Retina (tissue), 1 donor: Measurements from ENCODE around the gene EGR4.
A peak's percentile ranks its signal among the peaks of the same experiment; 100 is the strongest.

Source experiments
- DNase-seq: peaks from one replicate; pipeline ENCODE4 v3.0.0-alpha.2; 2016

EGR4 gene

DNA sequence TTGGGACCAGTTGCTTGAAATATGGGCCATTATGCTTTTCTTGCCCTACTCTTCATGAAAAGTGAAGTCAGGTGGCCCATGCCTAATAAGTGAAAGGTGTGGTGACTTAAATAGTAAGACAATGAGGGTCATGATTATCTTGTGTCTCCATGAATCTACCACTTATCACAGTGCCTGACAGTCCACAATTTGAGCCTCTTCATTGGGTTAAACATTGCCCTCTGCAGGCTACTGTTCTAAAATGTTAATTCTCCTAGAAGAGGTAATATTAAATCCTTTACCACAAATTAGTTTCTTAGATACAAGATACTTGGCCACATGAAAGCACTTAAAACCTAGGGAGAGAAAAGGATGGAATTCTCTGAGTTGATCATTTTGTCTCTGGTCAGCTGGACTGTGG, 4.0 kb downstream of the EGR4 start:
- DNase-seq, result no peak

DNA sequence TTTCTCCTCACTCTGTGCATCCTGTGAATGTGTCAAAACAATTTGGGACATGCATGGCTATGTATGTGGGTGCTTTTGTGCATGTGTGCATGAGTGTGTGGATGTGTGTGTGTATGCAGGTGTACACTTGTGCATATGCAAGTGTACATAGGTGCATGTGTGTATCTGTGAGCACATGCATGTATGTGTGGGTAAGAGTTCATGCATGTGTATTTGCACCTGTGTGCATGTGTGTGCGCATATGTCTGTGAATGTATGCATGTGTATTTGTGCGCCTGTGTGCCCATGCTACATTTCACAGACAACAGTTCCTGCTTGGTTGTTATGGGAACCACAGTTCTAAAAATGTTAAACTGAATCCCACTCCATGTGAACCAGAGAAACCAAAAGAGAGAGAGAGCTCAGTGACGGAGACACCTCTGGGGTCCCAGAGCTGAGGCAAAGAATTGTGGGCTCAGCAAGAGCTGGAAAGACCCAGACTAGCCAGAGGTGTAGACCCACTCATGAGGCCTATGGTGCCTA, 7.2 kb downstream of the EGR4 start:
- no peak for DNase-seq

DNA sequence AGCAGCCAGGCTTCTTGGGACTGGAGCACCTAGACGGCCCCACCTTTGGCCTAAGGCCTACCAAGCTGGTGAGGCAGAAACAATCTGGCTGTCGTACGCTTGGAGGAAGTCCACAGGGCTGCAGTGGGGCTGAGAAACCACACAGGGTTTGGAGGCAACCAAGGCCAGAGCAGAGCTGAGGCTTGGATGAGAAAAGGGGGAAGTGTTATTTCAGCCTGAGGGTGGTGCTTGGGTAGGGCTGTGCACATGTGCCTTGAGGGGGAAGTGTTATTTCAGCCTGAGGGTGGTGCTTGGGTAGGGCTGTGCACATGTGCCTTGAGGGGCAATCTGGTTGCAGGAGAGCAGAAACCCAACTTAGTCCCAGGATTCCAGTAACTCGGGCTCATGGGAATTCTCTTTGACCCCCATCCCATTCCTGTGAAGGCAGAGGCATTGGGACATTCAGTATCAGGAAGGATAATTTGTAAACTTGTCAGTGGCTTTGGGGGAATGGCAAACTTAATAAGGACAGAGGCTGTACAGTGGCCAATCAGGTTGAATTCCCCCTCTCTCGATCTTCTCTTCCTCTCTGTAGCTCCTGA, 8.1 kb downstream of the EGR4 start:
- DNase-seq, result no peak

DNA sequence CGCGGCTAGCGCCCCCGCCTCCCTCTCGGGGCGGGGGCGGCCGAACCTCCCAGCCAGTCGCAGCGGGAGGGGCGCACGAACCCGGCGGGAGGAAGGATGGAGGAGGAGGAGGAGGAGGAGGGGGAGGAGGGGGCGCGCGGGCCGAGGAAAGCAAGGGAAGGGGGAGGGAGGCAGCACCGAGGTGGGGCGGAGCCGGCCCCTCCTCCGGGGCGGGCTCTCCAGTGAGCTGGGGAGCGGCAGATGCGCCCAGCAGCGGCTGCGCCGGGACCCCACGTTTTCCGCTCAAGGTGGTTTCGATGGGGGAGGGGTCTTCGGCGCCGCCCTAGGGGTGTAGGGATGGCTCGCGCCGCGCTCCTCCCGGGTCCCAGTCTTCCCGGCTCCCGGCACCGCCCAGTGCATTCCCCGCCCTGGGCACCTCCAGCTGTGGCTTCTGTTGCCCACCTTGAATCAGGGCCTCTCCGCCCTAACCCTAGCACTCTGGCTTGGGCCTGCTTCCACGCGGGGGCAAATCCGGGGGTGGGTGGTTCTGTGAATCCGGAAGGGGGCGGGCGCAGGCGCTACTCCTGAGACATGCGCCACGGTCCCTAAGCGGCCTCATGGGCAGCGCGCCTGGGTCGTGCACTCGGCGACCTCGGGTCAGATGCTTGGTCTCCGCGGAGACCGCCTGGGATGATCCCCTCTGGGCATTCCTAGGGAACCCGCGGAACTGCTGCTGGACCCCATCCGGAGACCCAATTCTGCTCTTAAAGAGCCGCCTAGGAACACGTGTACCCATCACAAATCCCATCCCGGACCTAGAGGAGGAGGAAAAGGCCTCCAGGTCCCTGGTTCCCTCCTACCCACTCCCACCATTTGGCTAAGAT, 8.8 kb downstream of the EGR4 start, which contains the start of gene FBXO41:
TSS of gene FBXO41 (minus strand) at position 183 of the 863 bp plus-strand sequence. CDS start 14,848 bp downstream, outside the sequence.
- peak; percentile 73 for DNase-seq

DNA sequence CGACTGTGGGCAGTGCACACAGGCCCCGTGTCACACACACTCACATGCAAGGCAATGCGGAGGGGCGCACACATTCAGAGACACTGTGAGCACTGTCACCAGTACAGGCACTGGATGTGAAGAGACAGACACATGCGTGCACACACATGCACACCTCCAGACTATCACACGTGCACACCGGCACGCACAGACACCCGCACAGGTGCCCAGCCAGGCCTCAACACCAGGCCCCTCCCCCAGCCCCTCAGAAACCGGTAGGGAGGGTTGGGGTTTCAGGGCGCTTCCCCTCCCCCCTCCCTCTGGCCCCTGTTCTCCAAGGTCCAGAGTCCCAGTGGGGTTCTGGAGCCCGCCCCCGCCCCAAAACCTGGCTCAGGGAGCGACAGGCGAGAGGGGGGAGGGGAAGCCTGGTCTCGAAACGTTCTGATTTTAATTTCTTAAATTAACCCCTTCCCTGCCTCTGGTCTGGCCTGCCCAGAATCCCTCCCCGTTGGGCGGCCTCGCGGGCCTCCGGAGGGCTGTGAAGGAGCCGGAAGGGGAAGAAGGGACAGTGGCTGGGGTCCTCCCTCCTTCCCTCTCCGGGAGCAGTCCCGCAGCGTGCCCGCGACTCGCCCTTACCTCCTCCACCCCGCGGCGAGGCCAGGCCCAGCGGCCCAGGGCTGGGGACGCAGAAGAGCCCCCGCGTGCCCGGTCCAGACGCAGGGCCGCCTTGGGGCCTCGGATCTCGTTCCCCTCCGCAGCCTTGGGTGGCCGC, 9.6 kb downstream of the EGR4 start:
- no peak for DNase-seq

DNA sequence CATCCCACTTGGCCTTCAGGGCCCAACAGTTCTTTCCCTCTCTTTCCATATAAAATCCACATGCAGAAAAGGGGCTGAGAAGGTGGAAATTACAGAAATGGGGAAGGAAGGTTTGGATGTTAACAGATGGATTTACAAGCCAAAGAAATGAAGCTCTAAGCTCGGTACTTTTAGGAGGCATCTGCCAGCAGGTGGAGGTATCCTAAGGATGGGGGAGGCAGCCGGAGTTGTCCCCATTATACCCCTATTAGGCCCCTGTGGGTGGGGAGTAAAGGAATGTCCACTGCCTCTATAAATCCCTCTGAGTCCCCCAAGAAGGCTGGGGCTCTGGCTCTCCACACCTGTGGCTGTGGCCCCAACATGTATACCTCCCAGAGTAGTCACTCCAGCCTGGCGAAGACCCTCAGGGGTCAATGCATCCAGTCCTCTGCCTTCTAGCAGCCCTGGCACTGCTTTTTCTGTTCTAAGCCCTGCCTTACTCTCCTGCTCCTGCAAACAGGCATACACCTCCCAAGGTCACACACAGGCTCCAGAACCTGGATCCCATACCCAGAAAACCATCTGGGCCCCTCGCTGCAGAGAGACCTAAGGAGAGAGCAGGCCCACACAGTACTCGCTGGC, 10.3 kb downstream of the EGR4 start:
- DNase-seq, result peak; percentile 28

DNA sequence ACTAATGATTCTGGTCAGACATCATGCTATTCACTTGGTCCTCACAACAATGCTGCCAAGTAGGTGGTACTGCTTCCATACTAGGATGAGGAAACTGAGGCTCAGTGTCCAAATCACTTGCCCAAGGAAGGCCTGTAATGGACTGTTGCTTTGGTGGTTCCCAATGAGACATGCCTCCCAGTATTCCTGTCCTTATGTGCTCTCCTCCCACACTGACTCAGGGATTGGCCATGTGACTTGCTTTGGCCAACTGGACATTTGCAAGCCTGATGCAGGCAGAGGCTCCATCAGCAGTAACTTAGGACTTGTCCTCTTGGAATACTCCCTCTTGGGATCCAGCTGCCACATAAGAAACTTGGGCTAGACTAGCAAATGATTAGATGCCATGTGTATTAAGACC, 12.1 kb downstream of the EGR4 start:
- no peak for DNase-seq

DNA sequence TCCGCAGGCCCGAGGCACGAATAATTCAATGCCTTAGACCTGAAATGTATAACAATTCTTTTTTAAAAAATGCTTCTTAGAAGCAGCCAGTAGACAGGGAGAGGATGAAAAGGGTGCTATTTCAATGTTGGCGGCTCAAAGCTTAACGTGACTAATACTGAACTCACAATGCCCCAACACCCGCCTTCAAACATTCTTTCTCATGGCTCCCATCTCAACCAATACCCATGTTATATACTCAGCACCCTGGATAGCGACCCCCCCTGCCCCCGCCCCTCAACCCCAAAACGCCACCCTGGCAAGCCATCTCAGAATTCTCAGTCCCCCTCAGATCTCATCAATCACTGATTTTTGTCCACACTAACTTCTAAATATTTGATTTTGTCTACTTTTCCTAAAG, 13.5 kb downstream of the EGR4 start:
- DNase-seq, result no peak

DNA sequence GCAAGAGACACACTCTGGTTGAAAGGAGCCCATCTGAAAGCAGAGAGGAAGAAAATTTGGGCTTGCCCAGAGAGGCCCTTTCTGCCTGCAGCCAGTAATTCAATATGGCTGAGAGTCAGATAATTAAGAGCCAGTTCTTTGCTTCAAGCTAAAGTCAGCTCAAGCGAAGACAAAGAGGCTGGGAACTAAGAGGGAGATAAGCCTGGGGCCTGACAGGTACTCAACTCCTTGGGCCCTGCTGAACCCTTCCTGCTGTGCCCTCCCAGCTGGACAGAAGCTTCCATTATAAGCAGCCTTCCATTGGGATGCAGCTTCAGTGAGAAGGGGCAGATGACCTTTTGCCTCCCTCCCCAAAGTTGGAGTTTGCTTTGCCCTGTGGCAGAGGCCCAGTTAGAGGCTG, 21.1 kb downstream of the EGR4 start:
- DNase-seq, result no peak

DNA sequence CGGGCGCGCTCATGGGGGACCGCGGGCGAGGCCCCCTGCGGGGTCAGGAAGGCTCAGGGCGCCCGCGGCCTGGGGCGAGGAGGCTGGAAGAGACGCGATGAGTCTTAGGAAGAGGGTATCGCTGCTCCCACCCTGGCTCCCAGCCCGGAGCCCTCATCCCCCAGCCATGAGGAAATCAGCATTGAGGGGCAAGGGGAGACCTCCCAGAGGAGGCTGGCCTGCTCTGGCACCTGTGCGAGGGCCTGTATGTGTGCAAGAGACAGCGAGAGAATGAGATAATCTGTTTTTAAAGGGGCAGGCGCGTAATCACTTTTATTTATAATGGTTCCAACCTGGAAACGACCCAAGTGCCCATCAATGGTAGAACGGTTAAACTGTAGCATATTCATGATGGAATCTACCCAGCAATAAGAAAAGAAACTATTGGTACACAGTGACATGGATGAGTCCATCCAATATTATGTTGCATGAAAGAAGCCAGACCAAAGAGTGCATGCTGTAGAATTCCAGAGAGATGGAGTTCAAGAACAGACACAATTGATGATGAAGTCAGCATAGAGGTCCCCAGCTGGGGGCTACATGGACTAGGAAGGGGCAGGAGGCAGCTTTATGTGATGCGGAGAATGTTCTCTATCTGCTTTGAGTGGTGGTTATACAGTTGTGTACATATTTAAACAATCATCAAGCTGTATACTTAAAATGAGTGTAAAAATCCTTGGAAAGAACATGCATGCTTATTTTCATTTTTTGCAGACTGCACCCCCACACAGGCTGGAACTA, 23.5 kb downstream of the EGR4 start:
- DNase-seq, result no peak

DNA sequence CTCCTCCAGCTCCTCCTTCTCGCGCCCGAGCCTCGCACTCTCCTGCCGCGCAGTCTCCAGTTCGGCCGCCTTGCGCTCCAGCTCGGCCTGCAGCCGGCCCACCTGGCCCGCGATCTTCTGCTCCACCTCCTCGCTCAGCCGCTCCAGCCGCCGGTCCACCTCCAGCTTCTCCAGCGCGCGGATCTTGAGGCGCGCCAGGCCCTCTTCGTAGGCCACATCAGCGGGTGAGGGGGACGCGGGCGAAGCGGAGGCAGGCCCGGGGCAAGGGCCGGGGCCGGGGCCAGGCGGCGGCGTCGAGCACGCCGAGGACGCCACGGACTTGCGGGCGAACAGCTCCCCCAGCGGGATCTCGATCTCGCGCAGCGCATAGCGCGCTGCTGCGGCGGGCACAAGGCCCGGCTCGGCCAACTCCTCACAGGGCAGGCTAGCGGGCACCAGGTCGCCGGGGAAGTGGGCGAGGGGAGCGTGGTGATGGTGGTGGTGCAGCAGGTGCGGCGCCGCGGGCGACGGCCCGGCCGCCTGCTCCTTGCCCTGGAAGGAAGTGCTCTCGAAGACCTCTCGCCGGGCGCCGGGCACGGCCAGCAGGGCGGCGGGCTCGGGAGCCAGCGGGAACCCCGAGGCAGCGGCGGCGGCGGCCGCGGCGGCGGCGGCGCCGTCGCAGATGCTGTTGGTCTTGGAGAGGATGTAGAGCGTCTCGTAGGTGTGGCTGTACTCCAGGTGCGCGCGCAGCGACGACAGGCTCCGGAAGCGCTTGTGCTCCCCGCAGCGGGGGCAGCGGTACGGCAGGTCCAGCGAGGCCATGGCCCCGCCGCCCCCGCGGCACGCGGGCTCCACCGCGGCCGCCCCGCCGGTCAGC, 24.3 kb downstream of the EGR4 start:
- peak; percentile 84 for DNase-seq

DNA sequence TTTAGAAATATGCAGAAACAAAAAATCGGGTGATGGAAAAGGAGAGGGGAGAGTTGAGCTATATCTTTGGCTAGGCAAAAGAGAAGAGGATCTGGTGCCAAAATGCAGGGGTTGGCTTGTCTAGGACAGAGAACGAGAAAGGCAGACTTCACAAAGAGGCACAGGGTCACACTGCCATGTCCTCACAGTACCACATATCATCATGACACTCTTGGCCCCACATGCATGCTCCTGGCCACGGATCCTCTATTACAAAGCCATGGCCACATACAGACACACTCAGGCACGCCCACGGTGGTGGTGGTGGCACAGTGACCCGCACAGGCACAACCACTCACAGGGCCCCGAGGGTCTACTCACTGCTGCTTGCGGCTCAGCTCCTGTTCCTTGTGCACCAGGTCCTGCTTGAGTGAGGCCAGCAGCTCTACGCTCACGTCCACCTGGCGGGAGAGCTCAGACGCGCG, 24.9 kb downstream of the EGR4 start:
- no peak for DNase-seq

DNA sequence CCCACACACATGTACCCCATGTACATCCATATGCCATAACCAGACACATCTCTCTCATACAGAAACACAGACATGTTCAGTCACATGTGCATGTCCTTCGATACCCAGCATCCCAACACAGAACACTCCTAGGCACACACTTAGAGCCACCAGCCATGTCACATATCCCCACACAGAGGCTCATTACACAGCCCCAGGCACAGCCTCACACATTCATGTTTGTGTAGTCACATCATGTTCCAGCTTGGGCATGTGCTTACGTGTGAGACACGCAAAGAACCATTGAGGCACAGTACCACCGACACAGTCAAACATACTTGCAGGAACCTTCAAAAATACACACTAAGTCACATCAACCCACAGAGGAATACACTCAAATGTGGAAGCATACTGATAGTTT, 26.3 kb downstream of the EGR4 start:
- DNase-seq, result no peak

DNA sequence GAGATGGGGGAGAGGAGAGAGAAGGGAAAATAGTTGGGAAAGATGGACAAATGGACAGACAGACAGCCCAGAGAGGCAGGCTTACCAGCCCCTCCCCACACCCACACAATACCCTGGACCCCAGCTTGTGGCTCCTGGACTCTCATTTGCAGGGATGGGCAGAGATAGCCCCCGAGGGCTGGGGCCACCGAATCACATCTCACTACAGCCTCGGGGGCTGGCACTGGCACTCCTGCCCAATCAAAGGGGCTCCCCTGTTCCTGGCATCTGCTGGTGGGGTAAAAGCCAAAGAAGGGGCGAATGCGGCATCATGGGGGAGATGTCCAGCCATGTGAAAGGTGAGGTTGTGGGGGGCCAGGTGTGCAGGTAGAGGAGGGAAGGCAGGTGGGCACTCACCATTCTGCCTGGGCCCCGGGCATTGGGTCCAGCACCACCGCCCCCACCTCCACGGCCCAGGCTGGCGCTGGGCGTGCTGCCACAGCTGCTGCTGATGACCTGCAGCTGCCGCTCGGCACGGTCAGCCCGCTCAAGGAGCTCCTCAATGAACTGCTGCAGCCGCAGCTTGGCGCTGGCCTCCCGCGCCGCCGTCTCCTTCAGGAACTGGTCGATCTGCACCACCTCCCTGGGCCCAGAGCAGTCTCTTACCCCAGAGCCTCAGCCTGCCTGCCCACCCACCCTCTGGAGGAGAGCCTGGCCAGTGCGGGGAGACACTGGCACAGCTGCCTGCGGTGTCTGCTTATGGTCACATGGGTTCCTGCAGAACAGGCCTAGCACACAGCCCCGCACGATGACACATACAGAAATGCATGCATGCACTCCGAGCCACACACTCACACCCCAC, 27.1 kb downstream of the EGR4 start:
- no peak for DNase-seq

DNA sequence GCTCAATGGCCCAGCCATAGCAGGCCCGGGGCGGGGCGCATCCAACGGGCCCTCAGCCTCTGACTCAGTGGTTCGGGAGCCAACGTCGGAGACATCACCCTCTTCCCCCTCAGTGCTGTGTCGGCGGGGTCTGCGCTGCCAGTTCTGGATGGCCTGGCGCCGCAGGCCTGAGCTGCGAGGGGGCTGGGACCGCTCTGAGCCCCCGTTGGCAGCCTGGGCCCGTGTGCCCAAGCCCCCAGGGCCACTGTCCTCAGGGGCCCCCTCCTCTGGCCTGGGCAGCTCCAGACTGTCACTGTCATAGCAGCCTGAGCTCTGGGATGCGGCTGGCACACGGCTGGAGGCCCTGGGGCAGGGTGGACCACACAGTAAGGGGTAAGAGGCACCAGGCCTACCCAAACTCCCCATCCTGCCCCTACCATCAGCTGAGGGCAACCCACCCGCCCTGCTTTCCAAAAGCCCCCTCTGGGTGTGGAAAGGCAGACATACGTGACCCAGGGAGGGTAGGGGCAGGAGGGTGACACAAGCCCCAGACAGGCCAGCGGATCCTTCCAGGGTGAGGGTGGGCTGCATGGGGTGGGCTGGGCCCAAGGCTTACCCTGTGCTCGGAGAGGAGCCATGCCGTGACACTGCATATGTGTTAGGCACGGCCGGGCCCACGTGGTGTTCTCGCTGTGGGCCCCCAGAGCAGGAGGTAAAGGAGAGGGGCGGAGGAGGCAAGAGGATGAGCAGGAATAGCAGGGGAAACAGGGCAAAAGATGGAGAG, 27.9 kb downstream of the EGR4 start:
- no peak for DNase-seq

DNA sequence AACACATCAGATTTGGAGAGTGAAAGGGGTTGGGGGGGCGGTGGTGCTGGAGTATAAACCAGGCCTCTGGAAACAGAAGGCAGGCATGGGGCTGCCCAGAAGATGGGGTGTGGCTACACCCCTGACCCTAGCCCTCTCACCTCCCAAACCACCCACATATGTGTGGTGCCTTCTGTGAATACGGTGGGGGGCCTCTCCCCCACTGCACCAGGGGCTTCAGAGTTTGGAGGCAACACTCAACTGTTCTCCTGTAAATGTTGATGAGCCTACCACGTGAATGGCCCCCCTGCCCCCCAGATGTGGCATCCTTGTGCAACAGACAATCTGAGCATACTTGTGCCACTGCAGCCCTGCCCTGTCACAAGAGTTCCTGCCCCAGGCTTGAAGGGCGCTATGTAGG, 28.6 kb downstream of the EGR4 start:
- DNase-seq, result no peak

DNA sequence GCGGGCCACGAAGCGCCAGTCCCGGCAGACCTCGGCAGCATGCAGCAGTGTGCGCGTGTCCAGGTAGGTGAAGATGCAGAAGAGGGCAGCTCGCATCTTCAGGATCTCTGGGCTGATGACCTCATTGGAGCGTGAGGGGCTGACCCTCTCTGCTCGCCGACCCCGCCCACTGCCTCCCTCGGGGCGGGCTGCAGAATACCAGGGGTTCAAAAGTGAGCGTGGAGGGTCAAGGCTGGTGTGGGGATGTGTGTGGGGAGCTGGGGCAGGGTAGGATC, 29.1 kb downstream of the EGR4 start:
- no peak for DNase-seq

DNA sequence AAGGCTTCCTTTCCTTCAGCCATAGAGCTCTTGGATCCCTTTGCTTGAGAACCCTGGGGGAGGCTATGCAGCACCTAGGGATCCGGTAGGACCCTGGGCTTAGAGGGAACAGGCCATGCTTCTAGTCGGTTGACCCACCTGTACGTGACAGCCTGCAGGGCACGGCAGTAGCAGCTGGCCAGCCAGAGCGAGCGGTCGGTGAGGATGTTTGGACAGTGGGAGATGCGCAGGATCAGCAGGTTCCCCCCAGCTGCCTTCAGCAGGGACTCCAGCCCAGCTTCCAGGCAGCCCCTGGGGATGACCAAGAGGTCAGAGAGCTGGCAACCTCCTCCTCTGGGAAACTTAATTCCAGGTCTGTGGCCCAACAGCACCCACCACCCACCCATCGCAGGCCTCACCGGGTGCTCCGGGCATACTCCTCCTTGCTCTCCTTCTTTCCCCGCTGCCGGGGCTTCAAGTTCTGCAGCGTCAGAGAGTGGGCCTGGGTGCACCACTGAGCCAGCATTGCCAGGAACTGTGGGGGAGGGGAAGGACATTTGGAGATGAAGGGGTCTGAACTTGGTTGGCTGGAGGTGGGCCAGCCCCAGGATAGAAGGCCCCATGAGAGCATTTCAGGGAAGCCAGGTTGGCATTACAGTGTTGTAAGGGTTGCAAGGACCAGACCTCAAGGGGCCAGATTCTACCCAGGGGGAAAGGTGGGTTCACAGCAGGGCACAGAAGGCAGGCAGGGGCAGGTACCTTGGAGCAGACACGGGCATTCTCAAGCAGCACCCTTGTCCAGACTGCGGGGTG, 29.6 kb downstream of the EGR4 start:
- DNase-seq, result no peak
